Stimulated activated CD4-positive, alpha-beta T cell treated with anti-CD3 and anti-CD28 coated beads, Interleukin-1b, Interleukin-23, amount 100 ng/mL, for 4 hours (primary cell): ENCODE data around the gene MDGA2.

Experiments used
- DNase-seq, 2 donors: peaks; one replicate each; pipeline ENCODE4 v3.0.0-alpha.2; 2020; ENCODE audit warnings: low read depth in 2 of 2

The MDGA2 gene

GRCh38 chr14:47675466-47676314 is at the start of gene MDGA2:
MDGA2 (minus strand) TSS chr14:47675605.
- no peak for DNase-seq

DNA sequence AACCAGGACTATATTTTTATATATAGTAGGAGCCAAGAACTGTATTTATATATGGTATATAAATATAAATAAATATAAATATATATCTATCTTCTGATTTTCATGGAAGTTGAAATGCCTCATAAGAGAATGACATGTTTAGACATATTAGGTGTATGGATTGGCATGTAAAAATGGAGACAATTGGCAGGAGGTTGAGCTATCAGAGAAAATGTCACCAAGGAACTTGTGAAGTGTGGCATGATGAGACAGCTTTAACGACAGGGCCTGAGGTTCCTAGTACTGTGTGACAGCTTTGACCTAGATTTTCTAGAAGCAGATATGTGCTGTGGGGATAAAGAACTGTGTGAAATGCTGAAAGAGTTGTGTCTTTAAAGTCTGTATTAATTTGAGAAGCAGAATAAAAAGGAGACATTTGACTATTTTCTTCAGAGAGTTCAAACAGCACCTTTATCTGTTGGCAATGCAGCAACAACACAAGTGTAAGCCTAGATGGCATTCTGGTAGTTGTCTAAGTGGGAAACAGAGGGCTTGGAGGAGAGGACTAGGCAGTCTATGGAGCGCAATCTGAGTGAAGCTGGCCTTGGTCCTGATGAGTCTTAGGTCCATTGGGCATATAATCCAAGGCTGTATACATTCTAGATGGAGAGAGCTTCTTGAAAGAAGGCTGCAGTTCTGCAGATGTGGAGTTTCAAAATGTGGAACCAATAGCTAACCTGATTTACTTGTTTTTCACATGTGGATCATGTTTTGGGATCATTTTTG is 47.7 kb upstream of the MDGA2 start:
- no peak for DNase-seq

DNA sequence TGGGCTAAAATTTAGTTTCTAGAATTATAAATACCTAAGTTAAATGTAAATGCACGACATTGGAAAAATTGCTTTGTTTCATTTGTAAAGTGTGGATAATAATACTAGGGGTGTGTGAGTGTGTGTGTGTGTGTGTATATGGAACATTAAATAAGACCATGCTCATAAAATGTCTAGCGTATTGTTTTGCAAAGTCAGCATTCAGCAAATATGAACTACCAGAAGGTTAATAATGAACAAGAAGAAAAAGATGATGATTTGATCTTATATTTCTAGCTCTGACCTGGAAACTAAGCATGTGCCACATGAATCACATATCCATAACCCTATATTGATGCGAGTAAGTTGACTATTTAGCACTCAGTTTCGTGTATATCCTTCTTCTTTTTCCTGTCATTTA is 44.9 kb upstream of the MDGA2 start:
- DNase-seq: no peak

- no peak for DNase-seq
Measured at GRCh38 chr14:47715330-47715729, 39.9 kb upstream of the MDGA2 start.

GRCh38 chr14:47710581-47710980 is 35.2 kb upstream of the MDGA2 start:
- no peak for DNase-seq

DNA sequence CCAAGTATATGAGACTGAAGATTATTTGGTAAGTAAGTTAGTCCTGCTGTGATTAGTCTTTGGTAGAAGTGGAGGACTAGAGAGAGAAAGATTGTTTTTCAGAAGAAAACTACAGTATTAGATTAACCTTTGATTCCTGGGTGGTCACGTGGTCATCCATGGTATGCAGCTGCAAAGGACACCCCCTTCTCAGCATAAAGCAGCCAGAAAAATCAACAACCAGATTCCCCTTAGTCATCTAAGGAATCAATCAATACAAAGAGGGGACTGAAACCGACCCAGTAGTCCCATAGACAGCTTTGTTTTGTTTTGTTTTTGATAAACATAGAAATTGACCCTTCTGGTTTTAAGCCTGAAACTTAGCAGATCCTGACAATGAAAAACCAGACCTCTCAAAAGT is 30.3 kb upstream of the MDGA2 start:
- no peak for DNase-seq

- no peak for DNase-seq
Measured at GRCh38 chr14:47691829-47692228, 16.4 kb upstream of the MDGA2 start.

GRCh38 chr14:47678993-47679392 is 3.6 kb upstream of the MDGA2 start:
- no peak for DNase-seq

DNA sequence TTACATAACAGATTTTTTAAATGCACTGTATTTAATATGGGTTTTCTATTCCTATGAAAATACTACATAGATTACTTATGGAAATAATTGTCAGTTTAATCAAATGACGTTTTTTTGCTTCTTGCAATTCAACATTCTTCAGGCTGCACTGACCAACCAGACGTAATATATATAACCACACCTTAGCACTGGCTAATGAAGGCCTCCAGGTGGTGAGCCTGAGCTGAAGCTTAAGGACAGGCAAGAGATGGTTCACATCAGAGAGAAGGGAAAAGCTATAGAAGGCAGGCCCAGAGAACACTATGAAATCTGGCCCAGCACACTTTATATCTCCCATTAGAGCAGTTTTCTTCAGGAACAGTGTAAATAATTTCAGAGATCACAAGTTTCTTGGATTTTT is 2.8 kb upstream of the MDGA2 start:
- no peak for DNase-seq

DNA sequence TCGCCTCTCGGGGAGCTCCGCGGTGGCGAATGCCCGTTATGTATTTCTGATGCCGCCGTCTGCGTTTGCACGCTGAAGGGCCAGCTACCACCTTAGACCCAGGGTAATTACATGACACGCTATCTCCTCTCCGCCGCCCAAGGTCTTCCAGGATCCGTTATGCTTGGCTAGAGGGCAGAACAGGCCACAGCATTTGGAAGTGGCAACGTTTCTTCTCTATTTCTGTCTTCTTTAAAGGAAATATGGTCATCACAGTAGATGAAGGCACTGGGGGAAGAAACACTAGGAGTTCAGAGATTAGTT is 861 bp upstream of the MDGA2 start:
- DNase-seq: no peak

DNA sequence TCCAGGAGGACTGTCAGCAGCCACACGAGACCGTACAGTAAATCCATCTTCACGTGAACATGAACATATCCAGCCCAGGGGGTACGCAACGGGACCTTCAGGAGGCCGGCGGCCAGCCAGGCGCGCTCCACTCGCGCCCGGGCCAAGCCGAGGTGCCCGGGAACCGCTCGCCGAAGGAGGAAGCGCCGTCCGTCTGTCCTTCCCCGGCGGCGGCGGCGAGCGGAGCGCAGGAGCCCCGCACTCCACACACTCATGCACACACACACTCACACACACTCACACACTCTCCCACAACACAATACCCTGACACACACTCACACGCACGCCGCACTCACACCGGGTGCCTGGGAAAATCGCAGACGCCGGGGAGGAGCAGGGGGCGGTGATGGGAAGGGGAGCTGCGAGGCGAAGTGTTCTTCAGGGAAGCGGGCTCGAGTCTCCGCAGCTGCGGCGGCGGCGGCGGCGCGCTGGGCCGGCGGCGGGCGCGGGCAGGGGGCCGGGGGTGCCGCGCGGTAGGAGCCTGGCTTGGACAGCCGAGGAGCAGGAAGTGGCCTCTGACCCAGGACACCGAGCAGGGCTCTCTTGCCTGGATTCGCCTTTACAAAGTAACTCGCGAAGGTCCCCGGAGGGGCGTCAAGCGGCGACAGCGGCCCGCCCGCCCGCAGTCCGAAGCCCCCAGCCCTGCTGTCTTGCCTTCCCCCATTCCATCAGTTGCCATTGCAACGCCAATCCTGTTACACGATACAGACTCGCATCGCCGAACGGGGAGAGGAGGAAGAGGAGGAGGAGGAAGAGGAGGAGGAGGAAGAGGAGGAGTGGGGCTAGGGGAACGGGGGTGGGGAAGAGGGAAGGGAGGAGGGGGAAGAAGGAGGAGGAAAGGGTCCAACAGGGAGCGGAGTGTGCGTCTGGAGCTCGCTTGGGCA is 601 bp downstream of the MDGA2 start:
- no peak for DNase-seq

GRCh38 chr14:47674148-47674542 is 1.3 kb downstream of the MDGA2 start:
- no peak for DNase-seq

DNA sequence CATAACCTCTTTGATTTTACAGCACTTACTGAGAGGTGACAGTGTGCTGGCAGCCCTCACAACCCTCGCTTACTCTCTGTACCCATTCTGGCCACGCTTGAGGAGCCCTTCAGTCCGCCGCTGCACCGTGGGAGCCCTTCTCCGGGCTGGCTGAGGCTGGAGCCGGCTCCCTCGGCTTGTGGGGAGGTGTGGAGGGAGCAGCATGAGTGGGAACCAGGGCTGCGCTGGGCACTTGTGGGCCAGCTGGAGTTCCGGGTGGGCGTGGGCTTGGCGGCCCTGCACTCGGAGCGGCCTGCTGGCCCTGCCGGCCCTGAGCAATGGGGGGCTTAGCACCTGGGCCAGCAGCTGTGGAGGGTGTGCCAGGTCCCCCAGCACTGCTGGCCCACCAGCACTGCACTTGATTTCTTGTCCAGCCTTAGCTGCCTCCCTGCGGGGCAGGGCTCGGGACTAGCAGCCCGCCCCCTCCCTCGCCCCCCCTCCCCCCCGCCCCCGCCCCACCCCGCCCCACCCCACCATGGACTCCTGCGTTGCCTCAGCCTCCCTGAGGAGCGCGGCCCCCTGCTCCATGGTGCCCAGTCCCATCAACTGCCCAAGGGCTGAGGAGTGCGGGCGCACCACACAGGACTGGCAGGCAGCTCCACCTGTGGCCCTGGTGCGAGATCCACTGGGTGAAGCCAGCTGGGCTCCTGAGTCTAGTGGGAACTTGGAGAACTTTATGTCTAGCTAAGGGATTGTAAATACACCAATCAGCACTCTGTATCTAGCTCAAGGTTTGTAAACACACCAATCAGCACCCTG is 9.9 kb downstream of the MDGA2 start:
- no peak for DNase-seq

GRCh38 chr14:47662466-47662865 is 12.9 kb downstream of the MDGA2 start:
- DNase-seq: no peak

DNA sequence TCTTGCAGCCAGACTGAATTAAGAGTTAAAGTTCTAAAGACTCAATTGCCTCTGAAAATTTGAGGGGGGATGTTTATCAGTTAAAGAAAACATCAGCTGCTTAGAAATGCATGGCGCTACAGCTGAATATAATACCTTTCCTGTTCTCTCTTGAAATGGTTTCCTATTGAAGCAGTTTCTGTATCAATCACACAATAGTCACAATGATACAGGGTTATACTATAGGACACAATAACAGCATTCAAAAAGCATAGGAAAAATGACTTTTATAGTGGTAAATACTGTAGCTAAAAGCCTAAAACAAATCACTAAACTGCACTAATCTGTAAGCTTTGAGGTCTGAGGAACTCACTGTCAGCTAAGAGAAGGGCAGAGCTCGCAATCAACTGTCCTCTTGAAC is 15.2 kb downstream of the MDGA2 start:
- DNase-seq: no peak

- DNase-seq: no peak
Measured at GRCh38 chr14:47658041-47658440, 17.4 kb downstream of the MDGA2 start.

- DNase-seq: no peak
Measured at GRCh38 chr14:47657143-47657542, 18.3 kb downstream of the MDGA2 start.

GRCh38 chr14:47651337-47651736 is 24.1 kb downstream of the MDGA2 start:
- DNase-seq: no peak

DNA sequence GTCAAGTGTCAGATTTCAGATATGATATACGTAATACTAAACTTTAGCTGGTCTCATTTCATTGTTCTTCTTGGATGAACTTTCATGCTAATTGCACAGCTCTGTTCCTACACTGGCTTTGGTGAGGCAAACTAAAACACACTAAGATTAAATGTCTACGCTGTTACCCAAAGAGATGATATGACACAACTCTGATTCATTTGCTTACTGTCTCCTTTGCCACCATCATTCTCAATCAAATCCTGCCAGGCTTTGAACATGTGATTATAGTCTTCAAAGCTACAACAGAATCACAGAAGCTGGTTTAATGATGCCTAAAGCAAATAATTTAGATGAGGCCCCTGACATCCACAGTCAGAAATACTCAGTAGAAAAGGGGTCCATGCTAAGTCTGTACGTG is 37.7 kb downstream of the MDGA2 start:
- no peak for DNase-seq

DNA sequence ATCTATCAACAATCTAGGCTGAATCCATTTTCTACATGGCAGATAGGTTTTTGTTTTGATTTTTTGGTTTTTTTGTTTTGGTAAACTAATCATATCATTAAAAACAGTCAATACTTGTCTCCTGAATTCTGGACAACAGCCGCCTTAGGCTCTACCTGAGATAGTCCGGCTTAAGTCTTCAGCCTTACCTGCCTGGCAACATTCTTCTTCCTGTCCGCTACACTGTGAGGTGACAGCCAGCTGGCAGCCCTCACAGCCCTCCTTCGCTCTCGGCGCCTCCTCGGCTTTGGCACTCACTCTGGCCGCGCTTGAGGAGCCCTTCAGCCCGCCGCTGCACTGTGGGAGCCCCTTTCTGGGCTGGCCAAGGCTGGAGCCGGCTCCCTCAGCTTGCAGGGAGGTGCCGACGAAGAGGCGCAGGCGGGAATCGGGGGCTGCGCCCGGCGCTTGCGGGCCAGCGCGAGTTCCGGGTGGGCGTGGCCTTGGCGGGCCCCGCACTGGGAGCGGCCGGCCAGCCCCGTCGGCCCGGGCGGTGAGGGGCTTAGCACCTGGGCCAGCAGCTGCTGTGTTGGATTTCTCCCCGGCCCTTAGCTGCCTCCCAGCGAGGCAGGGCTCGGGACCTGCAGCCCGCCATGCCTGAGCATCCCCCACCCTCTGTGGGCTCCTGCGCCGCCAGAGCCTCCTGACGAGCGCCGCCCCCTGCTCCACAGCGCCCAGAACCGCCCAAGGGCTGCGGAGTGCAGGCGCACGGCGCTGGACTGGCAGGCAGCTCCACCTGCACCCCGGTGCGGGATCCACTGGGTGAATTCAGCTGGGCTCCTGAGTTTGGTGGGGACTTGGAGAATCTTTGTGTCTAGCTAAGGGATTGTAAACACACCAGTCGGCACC is 49.0 kb downstream of the MDGA2 start:
- no peak for DNase-seq
